H1 (cell line): Measurements from ENCODE around the gene MRPL34. TPM values are rescaled to one million over a fixed set of nuclear protein-coding genes. Genes with fewer than 3 reads are reported as not detected.

ENCODE experiments used
- BRCA1 ChIP-seq: IDR thresholded peaks from 2 replicates; pipeline ENCODE4 v1.6.1; 2012; ENCODE audit warnings: low read depth, low read length, improper control_type of control experiment
- CHD2 ChIP-seq: IDR thresholded peaks from 2 replicates; pipeline ENCODE4 v1.6.1; 2012; ENCODE audit warnings: low read length, improper control_type of control experiment
- CREB1 ChIP-seq: IDR thresholded peaks from 2 replicates; pipeline ENCODE4 v1.6.1; 2012; ENCODE audit warnings: inconsistent platforms
- CTCF ChIP-seq, 3 experiments: IDR thresholded peaks; 1 replicate in 2 of 3; 2 replicates in 1 of 3; pipeline versions ENCODE4 v1.5.1 to v1.6.1; 2011; ENCODE audit warnings: low read length in 3 of 3, mild to moderate bottlenecking in 3 of 3, inconsistent platforms in 2 of 3, low read depth in 1 of 3, moderate library complexity in 1 of 3; ENCODE audit not compliant: insufficient read depth in 1 of 3; ENCODE audit errors: control extremely low read depth in 1 of 3
- E2F6 ChIP-seq: IDR thresholded peaks from 2 replicates; pipeline ENCODE4 v1.6.1; 2012; ENCODE audit warnings: inconsistent platforms
- FOSL1 ChIP-seq: IDR thresholded peaks from 2 replicates; pipeline ENCODE4 v1.6.1; 2011; ENCODE audit warnings: mild to moderate bottlenecking, low read depth, low read length, moderate library complexity; ENCODE audit not compliant: insufficient read depth
- HDAC2 ChIP-seq, 2 experiments: fragments of 300-600 bp in 1 of 2; sonication (generic) in 1 of 2; IDR thresholded peaks; 2 replicates each; pipeline ENCODE4 v1.6.1; 2011 to 2012; ENCODE audit warnings: low read depth in 2 of 2, low read length in 2 of 2, mild to moderate bottlenecking in 2 of 2, moderate library complexity in 2 of 2, borderline replicate concordance in 1 of 2, inconsistent platforms in 1 of 2
- HDAC6 ChIP-seq: IDR thresholded peaks from one replicate; pipeline ENCODE4 v1.7.1; 2012; ENCODE audit warnings: low read depth, mild to moderate bottlenecking, inconsistent platforms, low read length, moderate library complexity
- JUND ChIP-seq: IDR thresholded peaks from 2 replicates; pipeline ENCODE4 v1.6.1; 2011; ENCODE audit warnings: mild to moderate bottlenecking, improper control_type of control experiment, low read length
- KDM4A ChIP-seq: IDR thresholded peaks from one replicate; pipeline ENCODE4 v1.7.1; 2012; ENCODE audit warnings: low read depth, mild to moderate bottlenecking, moderate library complexity, low read length, inconsistent platforms; ENCODE audit not compliant: severe bottlenecking
- NRF1 ChIP-seq: IDR thresholded peaks from 2 replicates; pipeline ENCODE4 v1.6.1; 2011; ENCODE audit warnings: mild to moderate bottlenecking, low read depth, low read length, improper control_type of control experiment
- PHF8 ChIP-seq: fragments of 200-600 bp; sonication (generic); conservative IDR thresholded peaks from 2 replicates; pipeline ENCODE4 v1.7.1; 2012; ENCODE audit warnings: low read depth, mild to moderate bottlenecking, inconsistent platforms, low read length, moderate library complexity
- POLR2AphosphoS5 ChIP-seq: IDR thresholded peaks from 2 replicates; pipeline ENCODE4 v1.6.1; 2011; ENCODE audit warnings: low read depth, low read length
- RXRA ChIP-seq: IDR thresholded peaks from 2 replicates; pipeline ENCODE4 v1.6.1; 2011; ENCODE audit warnings: low read depth, mild to moderate bottlenecking, low read length, moderate library complexity; ENCODE audit not compliant: insufficient read depth
- SUZ12 ChIP-seq: fragments of 200-600 bp; sonication (generic); IDR thresholded peaks from 2 replicates; pipeline ENCODE4 v1.6.1; 2012; ENCODE audit warnings: mild to moderate bottlenecking, inconsistent platforms, low read length, moderate library complexity, mixed read lengths
- TAF1 ChIP-seq: IDR thresholded peaks from 2 replicates; pipeline ENCODE4 v1.6.1; 2011; ENCODE audit warnings: mild to moderate bottlenecking, low read depth, low read length
- TBP ChIP-seq: IDR thresholded peaks from 2 replicates; pipeline ENCODE4 v1.6.1; 2011; ENCODE audit warnings: low read depth, low read length, improper control_type of control experiment
- TCF12 ChIP-seq: IDR thresholded peaks from 2 replicates; pipeline ENCODE4 v1.6.1; 2011; ENCODE audit warnings: low read depth, mild to moderate bottlenecking, low read length
- polyA plus RNA-seq, 7 experiments: library from polyadenylated mRNA; depleted of rRNA in 3 of 7; stranded (reverse) in 5 of 7; unstranded in 2 of 7; fragments of >200 nt in 5 of 7; fragments of 200-250 nt in 2 of 7; gene quantifications; 1 replicate in 5 of 7; 2 replicates in 1 of 7; 4 replicates in 1 of 7; pipeline versions ENCODE4 v1.2.1 to v1.2.3, GENCODE V29; 2011 to 2013; ENCODE audit warnings: missing spikeins in 2 of 7, mixed read lengths in 2 of 7
- total RNA-seq: library from RNA; stranded (reverse); fragmentation: NEBNext Ultra II Directional; extraction: Animal tissue kit (Norgen Biotek cat#: 25700); gene quantifications from 2 replicates; pipeline ENCODE4 v1.2.1, GENCODE V29; 2021

Gene MRPL34
- total and polyA plus RNA-seq, 2 of the 8 experiments (the other 6 are each of a cell fraction or from before 2014, with no cell fraction given), result 91.9 to 99.6 TPM

GRCh38 chr19:17328517-17329365 lies 23.1 kb downstream of the MRPL34 start (continued):
- TF ChIP-seq JUND, result no peak
- no peak for TF ChIP-seq KDM4A
- no peak for TF ChIP-seq HDAC6
- no peak for TF ChIP-seq TBP
- TF ChIP-seq POLR2AphosphoS5, result peak; percentile 20; the same call in 1 of the 2 replicates
- no peak for TF ChIP-seq BRCA1
- TF ChIP-seq CHD2, result no peak
- TF ChIP-seq NRF1, result no peak
- TF ChIP-seq E2F6, result peak; percentile 96
- TF ChIP-seq HDAC2 (IDR thresholded peaks at IDR 0.05; ENCODE audit: borderline replicate concordance in 1 of 2, low read depth in 2 of 2, low read length in 2 of 2), result no peak
- no peak for TF ChIP-seq CTCF (IDR thresholded peaks at IDR 0.05; ENCODE audit: control extremely low read depth in 1 of 3, insufficient read depth in 1 of 3, low read depth in 1 of 3, low read length in 3 of 3)
- TF ChIP-seq FOSL1, result no peak
- no peak for TF ChIP-seq PHF8
- TF ChIP-seq CREB1, result peak; percentile 31; the same call in 1 of the 2 replicates
- TF ChIP-seq RXRA, result no peak
- TF ChIP-seq SUZ12, result no peak
- TF ChIP-seq TCF12, result no peak
- TF ChIP-seq TAF1, result no peak
